ENCODE measurements around the gene CCDC77. TPM values are rescaled to one million over a fixed set of nuclear protein-coding genes. Genes with fewer than 3 reads are reported as not detected.

Gene CCDC77
- polyA plus RNA-seq, 1 experiment, result 7.0 TPM

- TF ChIP-seq CTCF (IDR thresholded peaks at IDR 0.05; ENCODE audit: insufficient read depth, low read depth, low read length), result no peak
- no peaks in the 10 kb centered on the region for H3K36me3 ChIP-seq (ENCODE audit: control insufficient read depth, insufficient read depth, low read length)
- H3K4me3 ChIP-seq (ENCODE audit: low read depth, low read length), result no peak overlapping the region
- peaks cover 10% of the 10 kb centered on the region for H3K27me3 ChIP-seq (ENCODE audit: control insufficient read depth, insufficient read depth, low read length)
- CTCF ChIA-PET, result interaction anchor here (0.6 kb wide), 1 partner anchor 26 kb away, joined by 3 read pairs; no protein-coding TSS in a partner anchor
- POLR2A ChIA-PET, result no interaction called here
- DNase-seq (ENCODE audit: low read depth), result no peak
Observed at GRCh38 chr12:473198-473597, 71.8 kb downstream of the CCDC77 start.

DNA sequence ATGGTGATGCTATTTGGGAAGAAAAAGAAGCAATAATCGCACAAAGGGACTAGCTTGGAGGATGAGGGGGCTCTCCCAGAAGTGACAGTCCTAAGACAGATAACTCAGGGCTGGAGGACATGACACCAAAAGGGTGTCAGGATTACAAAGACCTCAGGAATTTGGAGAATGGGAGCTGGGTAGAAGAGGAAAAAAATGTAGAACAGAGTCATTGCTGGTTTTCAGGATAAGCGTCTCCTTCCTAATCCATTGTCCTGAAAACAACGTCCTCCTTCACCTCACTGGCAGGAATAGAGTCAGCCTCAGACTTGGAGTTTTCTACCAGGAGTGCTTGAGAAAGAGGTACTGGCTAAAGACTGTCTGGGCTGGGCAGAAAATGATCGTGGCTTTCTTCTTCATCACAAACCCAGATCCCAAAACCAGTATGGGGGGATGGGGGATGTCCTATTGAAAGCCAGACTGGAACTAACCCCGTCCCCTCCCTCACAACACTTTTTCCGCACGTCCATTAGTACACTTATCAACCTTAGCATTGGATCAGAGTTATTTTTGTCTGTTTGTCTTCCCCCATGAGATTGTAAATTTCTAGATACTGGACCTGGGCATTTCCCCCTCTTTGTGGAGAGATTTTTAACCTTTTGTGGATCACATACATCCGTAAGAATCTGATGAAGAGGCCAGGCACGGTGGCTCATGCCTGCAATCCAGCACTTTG is 72.6 kb downstream of the CCDC77 start:
- DNase-seq (ENCODE audit: low read depth), result no peak
- CTCF ChIA-PET, result interaction anchor here (0.6 kb wide), 1 partner anchor 27 kb away, joined by 3 read pairs; no protein-coding TSS in a partner anchor
- POLR2A ChIA-PET, result no interaction called here
- peaks cover 8% of the 10 kb centered on the region for H3K27me3 ChIP-seq (ENCODE audit: control insufficient read depth, insufficient read depth, low read length)
- no peaks in the 10 kb centered on the region for H3K36me3 ChIP-seq (ENCODE audit: control insufficient read depth, insufficient read depth, low read length)
- no peak overlapping the region for H3K4me3 ChIP-seq (ENCODE audit: low read depth, low read length)
- no peak for TF ChIP-seq CTCF (IDR thresholded peaks at IDR 0.05; ENCODE audit: insufficient read depth, low read depth, low read length)

- peaks cover 6% of the 10 kb centered on the region for H3K27me3 ChIP-seq (ENCODE audit: control insufficient read depth, insufficient read depth, low read length)
- no peak for TF ChIP-seq CTCF (IDR thresholded peaks at IDR 0.05; ENCODE audit: insufficient read depth, low read depth, low read length)
- CTCF ChIA-PET, result interaction anchor here (0.5 kb wide), 1 partner anchor 9 kb away, joined by 3 read pairs; no protein-coding TSS in a partner anchor
- H3K36me3 ChIP-seq (ENCODE audit: control insufficient read depth, insufficient read depth, low read length), result no peaks in the 10 kb centered on the region
- POLR2A ChIA-PET, result no interaction called here
- no peak overlapping the region for H3K4me3 ChIP-seq (ENCODE audit: low read depth, low read length)
- DNase-seq (ENCODE audit: low read depth), result no peak
Observed at GRCh38 chr12:475286-475685, 73.8 kb downstream of the CCDC77 start.

DNA sequence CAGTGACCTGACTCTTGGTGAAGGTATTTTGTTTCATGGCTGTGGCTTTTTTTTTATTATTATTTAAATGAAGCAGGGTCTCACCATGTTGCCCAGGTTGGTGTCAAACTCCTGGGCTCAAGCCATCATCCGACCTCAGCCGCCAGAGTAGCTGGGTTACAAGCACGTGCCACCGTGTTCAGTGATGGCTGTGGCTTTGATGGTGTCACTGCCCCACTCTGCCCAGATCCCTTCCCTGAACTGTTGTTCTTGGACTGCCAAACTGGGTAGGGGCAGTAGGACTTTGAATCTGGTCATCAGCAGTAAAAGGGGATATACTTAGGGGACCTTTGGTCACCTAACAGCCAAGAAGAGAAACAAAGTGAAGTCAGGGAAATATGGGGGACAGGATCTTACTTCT is 77.7 kb downstream of the CCDC77 start:
- no peak for TF ChIP-seq CTCF (IDR thresholded peaks at IDR 0.05; ENCODE audit: insufficient read depth, low read depth, low read length)
- H3K27me3 ChIP-seq (ENCODE audit: control insufficient read depth, insufficient read depth, low read length), result peaks cover 7% of the 10 kb centered on the region
- CTCF ChIA-PET, result interaction anchor here (1.5 kb wide), 1 partner anchor 26 kb away, joined by 3 read pairs; no protein-coding TSS in a partner anchor
- H3K4me3 ChIP-seq (ENCODE audit: low read depth, low read length), result no peak overlapping the region
- H3K36me3 ChIP-seq (ENCODE audit: control insufficient read depth, insufficient read depth, low read length), result no peaks in the 10 kb centered on the region
- POLR2A ChIA-PET, result no interaction called here
- DNase-seq (ENCODE audit: low read depth), result no peak

DNA sequence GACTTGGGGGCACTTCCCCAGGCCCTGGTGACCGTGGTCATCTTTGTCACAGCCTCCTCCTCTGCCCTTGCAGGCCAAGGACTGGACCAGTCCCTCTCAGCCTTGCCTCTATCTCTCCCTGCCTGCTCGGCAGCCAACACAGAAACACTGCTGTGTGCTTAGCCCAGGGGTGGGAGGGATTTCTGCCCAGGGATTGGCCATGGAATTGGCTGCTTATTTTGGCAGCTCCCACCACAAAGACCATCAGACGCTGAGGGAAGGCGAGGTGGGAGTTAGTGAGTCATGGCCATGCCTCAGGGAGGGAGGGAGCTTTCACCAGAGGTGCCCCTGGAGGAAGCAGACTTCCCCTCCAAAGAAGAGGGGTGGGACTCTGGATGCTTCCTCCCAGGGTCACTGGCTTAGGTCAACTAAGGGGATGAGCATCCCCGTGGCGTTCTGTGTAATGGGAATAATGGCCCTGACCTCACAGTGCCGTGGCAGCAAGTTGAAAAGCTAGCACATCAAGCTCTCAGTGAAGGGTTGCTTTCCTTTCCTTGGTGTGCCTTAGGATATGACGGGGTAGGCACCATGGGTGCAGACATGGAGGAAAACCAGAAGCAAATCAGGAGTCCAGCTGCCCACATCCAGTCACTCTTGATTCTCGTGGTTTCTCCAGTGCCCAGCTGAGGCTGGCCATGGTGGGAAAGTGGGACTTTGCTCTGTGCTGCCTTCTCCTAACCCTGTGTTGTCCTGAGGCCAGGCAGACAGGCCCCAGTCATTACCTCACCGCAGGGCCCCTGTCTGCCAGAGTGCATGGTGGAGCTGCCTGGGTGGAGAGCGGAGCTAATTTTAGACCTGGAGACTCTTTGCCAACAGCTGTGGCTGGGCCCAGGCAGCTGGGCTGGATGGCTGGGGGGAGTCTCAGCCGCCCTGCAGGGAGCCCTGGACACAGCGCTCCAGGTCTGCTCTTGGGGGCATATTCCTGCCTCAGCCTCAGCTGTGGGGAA is 79.7 kb downstream of the CCDC77 start:
- Histone ChIP-seq H3K27me3 (ENCODE audit: control insufficient read depth, insufficient read depth, low read length) (peaks cover 11% of the 10 kb centered on the region), H3K4me3 (ENCODE audit: low read depth, low read length) (no peak overlapping the region), H3K36me3 (ENCODE audit: control insufficient read depth, insufficient read depth, low read length) (no peaks in the 10 kb centered on the region)
- DNase-seq (ENCODE audit: low read depth), result no peak
- CTCF ChIA-PET, result interaction anchor here (1.4 kb wide), 1 partner anchor 39 kb away, joined by 3 read pairs; no protein-coding TSS in a partner anchor
- POLR2A ChIA-PET, result no interaction called here
- no peak for TF ChIP-seq CTCF (IDR thresholded peaks at IDR 0.05; ENCODE audit: insufficient read depth, low read depth, low read length)
